ENCODE data around the gene ZFYVE28.

- TF ChIP-seq ZNF274 (IDR thresholded peaks at IDR 0.05; ENCODE audit: low read depth, low read length): no peak
- no peak for TF ChIP-seq YY1 (IDR thresholded peaks at IDR 0.05; ENCODE audit: insufficient read depth, insufficient read length)
- no peak for TF ChIP-seq SUZ12 (IDR thresholded peaks at IDR 0.05; ENCODE audit: extremely low read depth, insufficient read depth, insufficient read length)
Observed at GRCh38 chr4:2333356-2333841, 85.0 kb downstream of the ZFYVE28 start.
